SK-N-MC (cell line): ENCODE measurements around the gene DYRK1B.

Experiments used
- EZH2 ChIP-seq: fragments of 200-600 bp; sonication (generic); IDR thresholded peaks from one replicate; pipeline ENCODE4 v1.6.1; 2017; ENCODE audit warnings: antibody characterized with exemption
- POLR2AphosphoS5 ChIP-seq: IDR thresholded peaks from 2 replicates; pipeline ENCODE4 v1.6.1; 2012; ENCODE audit warnings: mild to moderate bottlenecking, low read depth, low read length, borderline replicate concordance

DNA sequence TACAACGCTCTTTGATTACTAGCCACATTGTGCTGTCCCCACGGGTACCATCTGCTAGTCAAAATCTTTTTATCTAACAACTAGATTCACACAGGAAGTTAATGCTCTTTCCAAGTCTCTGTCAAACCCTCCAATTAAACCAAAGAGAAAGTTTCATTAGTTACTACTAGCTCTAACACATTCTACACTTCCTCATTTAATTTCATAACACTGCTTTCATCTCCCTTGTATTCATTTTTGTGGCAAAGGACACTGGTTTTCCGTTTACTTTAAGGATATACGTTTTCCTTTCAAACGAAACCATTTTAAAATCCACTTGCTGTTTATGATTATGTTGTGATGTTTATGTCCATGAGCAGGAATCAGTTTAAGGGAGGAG, 5.3 kb downstream of the DYRK1B start:
- TF ChIP-seq EZH2 (no peak), POLR2AphosphoS5 (no peak)
